Measurements from ENCODE around the gene NUP214.
"Not testable (repeated sequence)": the region's sequence is repeated elsewhere in the genome, so short reads cannot be mapped to it uniquely, and the experiment has no call there.

Gene NUP214

DNA sequence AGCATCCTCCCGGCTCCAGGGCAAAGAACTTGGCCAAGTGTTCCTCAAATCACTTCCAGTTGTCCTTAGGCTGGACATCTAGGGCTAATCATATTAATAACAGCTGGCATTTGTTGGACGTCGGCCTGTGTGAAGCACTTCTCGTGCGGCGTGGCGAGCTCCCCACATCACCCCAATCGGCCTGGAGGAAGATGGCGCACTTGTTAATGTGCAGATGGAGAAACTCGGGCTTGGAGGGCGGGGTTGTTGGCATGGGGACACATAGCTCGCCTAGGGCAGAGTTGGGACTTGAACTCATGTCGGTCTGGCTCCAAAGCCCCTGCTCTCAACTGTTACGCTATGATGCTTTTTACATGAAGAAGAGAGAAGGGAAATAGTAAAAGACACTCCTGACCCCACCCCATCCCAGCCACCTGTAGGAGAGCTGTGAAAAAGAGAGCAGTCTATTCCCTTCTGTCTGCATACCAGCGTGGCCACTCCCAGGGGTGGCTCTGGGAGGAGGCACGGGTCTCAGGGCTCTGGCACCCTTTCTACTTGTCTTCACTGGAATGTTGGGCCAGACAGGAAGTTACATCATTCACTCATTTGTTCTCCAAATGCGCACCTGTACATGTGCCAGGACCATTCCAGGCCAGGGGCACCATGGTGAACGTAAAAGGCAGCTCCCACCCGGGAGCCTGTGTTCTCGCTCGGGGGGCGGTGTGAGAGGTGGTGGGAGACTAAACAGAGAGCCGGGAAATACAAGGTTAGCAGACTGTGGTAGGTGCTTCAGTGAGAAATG lies 12.8 kb upstream of the NUP214 start:
- H3K4me3 ChIP-seq (ENCODE audit: low read depth, low read length) = no peak overlapping the region
- DNase-seq = no peak
- in situ Hi-C loops (cut with HindIII; ENCODE audit: low pct_ligation_motif_present, low sequenced_read_pairs) = no loop called here
- H3K27me3 ChIP-seq (replicated peaks) = peaks cover 35% of the 10 kb centered on the region
- H3K27ac ChIP-seq = no peak overlapping the region
- TF ChIP-seq, protein P1, sequence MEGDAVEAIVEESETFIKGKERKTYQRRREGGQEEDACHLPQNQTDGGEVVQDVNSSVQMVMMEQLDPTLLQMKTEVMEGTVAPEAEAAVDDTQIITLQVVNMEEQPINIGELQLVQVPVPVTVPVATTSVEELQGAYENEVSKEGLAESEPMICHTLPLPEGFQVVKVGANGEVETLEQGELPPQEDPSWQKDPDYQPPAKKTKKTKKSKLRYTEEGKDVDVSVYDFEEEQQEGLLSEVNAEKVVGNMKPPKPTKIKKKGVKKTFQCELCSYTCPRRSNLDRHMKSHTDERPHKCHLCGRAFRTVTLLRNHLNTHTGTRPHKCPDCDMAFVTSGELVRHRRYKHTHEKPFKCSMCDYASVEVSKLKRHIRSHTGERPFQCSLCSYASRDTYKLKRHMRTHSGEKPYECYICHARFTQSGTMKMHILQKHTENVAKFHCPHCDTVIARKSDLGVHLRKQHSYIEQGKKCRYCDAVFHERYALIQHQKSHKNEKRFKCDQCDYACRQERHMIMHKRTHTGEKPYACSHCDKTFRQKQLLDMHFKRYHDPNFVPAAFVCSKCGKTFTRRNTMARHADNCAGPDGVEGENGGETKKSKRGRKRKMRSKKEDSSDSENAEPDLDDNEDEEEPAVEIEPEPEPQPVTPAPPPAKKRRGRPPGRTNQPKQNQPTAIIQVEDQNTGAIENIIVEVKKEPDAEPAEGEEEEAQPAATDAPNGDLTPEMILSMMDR (IDR thresholded peaks at IDR 0.05; ENCODE audit: low read depth, low read length, missing control alignments) = no peak
- H3K36me3 ChIP-seq (replicated peaks) = no peaks in the 10 kb centered on the region

DNA sequence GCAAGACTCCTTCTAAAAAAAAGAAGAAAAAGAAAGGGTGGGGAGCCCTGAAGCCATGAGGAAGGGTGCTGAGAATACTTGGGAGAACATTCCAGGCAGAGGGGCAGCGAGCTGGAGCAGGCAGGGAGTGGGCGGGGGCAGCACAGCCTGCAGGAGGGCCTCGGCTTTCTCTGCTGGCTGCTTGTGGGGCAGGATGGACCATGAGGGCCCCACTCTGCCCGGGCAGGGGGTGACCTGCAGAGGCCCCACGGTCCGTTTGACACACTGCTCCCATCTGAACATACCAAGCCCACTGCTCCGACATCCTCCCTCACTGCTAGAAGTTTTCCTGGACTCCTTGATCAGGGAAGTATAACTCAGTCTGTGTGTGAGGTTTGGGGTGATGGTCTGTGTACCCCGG lies 11.7 kb upstream of the NUP214 start:
- in situ Hi-C loops (cut with HindIII; ENCODE audit: low pct_ligation_motif_present, low sequenced_read_pairs) = no loop called here
- DNase-seq = no peak
- Histone ChIP-seq H3K4me3 (ENCODE audit: low read depth, low read length) (no peak overlapping the region), H3K27me3 (replicated peaks) (peaks cover 32% of the 10 kb centered on the region), H3K27ac (no peak overlapping the region), H3K36me3 (replicated peaks) (no peaks in the 10 kb centered on the region)
- TF ChIP-seq, protein P1 (IDR thresholded peaks at IDR 0.05; ENCODE audit: low read depth, low read length, missing control alignments) = no peak

DNA sequence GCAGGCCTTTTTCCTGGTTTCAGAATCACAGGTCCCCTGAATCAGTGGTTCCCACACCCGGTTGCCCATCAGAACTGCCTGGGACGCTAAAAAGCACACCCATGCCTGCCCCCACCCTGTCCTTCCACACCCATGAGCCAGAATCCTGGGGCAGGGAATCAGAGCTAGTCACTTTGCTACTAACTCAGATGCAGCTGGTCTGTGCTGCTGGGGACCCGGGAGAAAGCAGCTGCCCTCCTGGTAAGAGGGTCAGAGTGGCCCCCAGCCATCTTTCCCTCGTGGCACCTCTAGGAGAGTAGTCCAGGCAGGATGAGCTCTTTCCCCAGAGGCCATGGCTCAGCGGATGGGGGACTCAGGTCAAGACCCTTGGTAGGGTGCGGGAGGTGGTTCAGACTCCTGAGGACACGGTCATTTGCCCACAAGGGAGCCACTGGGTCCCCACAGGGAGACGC lies 11.3 kb upstream of the NUP214 start:
- DNase-seq = no peak
- Histone ChIP-seq H3K4me3 (ENCODE audit: low read depth, low read length) (no peak overlapping the region), H3K27me3 (replicated peaks) (peaks cover 30% of the 10 kb centered on the region), H3K27ac (no peak overlapping the region), H3K36me3 (replicated peaks) (no peaks in the 10 kb centered on the region)
- in situ Hi-C loops (cut with HindIII; ENCODE audit: low pct_ligation_motif_present, low sequenced_read_pairs) = no loop called here
- TF ChIP-seq, protein P1 (IDR thresholded peaks at IDR 0.05; ENCODE audit: low read depth, low read length, missing control alignments) = no peak

DNA sequence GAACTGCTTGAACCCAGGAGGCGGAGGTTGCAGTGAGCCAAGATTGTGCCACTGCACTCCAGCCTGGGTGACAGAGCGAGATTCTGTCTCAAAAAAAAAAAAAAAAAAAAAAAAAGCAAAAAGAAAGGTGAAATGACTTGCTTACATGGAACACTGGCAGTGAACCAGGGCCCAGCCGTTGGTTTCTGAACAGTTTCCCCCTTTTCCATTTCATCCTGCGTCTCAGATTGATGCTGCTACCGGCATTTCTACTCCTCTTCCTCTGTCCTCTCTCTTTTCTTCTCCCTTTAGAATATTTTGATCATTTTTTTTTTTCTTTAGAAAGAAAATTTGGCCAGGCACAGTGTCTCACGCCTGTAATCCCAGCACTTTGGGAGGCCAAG lies 10.0 kb upstream of the NUP214 start:
- H3K27ac ChIP-seq; H3K4me3 ChIP-seq (ENCODE audit: low read depth, low read length); in situ Hi-C loops (cut with HindIII; ENCODE audit: low pct_ligation_motif_present, low sequenced_read_pairs); H3K36me3 ChIP-seq (replicated peaks); DNase-seq: not testable (repeated sequence)
- H3K27me3 ChIP-seq (replicated peaks) = peaks cover 22% of the 10 kb centered on the region

DNA sequence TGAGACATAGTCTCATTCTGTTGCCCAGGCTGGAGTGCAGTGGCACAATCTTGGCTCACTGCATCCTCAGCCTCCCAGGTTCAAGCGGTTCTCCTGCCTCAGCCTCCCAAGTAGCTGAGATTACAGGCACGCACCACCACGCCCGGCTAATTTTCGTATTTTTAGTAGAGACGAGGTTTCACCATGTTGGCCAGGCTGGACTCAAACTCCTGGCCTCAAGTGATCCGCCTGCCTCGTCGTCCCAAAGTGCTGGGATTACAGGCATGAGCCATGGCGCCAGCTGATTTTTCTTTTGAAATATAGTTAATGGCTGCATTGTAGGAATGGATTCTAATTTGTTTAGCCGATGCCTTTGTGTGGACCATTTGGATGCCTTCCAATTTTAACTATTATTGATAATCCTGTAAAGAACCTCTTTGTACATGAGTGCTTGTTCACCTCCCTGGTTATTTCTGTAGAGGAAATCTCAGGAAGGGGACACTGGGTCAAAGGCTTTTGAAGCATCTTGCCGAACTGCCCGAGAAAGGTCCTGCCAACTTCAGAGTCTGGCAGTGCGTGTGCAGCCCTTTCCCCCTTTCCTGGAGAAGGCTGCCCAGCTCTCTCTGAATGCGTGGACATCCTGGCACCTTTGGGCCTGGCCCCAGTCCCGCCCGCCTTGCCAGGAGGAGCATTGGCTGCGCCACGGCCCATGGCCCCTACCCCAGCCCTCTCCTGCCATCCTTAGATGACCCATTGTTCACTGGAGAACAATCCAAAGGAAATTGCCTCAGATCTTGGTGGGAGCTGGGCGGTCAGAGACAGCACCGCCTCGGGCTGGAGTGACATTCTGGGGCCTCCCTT lies 8.9 kb upstream of the NUP214 start:
- Histone ChIP-seq H3K27ac (peak overlapping the region; percentile 17), H3K36me3 (replicated peaks) (no peaks in the 10 kb centered on the region), H3K27me3 (replicated peaks) (peaks cover 22% of the 10 kb centered on the region), H3K4me3 (ENCODE audit: low read depth, low read length) (no peak overlapping the region)
- in situ Hi-C loops (cut with HindIII; ENCODE audit: low pct_ligation_motif_present, low sequenced_read_pairs) = no loop called here
- DNase-seq = no peak
- TF ChIP-seq, protein P1 (IDR thresholded peaks at IDR 0.05; ENCODE audit: low read depth, low read length, missing control alignments) = no peak

DNA sequence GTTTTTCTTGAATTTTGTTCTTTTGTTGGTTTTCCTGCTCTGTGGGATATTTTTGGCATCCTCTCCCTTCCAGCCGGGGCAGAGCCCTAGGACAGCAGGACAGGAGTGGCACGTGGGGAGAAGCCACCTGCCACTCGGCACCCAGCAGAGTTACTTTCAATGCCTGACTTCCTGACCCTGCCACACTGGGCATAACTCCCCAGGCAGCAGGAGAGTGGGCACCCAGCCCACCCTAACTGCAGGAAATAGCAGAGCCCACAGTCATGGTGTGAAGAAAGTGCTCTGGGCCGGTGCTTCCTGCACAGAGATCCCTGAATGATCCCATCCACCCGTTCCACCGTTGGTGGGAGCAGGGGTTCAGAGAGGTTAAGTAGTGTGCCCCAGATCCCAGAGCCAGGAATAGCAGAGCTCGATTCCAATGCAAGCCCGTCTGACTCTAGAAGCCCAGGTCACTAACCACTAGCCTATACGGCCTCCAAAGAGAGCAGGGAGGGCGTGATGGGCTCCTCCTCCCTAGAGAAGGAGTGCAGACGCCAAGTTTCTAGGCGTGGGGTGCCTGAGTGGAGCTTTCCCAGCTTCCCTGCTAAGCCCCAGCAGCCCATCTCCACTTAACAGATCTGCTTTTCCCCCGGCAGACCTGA lies 8.1 kb upstream of the NUP214 start:
- Histone ChIP-seq H3K36me3 (replicated peaks) (no peaks in the 10 kb centered on the region), H3K27ac (peak overlapping the region; percentile 17), H3K27me3 (replicated peaks) (peaks cover 20% of the 10 kb centered on the region), H3K4me3 (ENCODE audit: low read depth, low read length) (no peak overlapping the region)
- in situ Hi-C loops (cut with HindIII; ENCODE audit: low pct_ligation_motif_present, low sequenced_read_pairs) = no loop called here
- TF ChIP-seq, protein P1 (IDR thresholded peaks at IDR 0.05; ENCODE audit: low read depth, low read length, missing control alignments) = no peak
- DNase-seq = no peak
